ENCODE results near the gene ZP3.
A peak's percentile ranks its signal among the peaks of the same experiment; 100 is the strongest.
"Not testable (repeated sequence)": the region's sequence is repeated elsewhere in the genome, so short reads cannot be mapped to it uniquely, and the experiment has no call there.

ZP3 gene

DNA sequence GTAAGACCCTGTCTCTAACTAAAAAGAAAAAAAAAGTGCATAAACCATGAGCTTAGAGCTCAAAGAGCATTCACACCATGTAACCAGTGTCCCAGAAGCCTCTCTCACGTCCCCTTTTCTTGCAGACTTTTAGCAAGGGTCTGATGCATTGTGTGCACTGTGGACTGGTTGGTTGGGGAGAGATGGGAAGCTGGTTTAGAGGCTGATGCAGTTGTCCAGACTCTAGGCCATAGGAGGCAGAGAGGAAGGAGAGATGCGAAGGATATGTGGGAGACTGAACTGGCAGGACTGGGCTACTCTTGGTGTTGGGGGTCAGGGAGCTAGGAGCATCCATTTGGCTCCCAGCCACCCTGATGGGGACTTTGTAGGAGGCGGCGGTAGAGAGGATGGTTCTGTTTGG, 17.0 kb upstream of the ZP3 start:
- no peak for DNase-seq

DNA sequence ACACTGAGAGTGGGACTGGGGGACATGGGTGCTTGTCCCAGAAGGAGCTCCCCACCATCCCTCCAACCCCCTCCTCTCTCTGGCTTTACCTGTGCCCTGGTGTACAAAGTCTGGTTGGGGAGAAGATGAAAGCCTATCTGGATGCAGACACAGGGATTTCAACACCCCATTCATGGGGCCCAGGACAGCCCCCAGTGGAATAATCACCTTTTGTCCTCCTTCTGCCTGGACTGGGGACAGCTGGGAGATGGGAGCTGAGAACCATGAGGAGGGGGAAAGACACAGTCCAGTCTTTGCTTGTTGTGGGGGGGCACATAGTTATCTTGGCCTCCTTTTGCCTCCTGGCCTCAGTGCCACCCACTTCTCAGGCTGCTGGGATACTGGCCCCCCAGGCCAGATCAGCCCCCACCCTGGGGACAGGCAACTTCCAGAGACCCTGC, 16.6 kb upstream of the ZP3 start:
- DNase-seq, result peak; percentile 39

DNA sequence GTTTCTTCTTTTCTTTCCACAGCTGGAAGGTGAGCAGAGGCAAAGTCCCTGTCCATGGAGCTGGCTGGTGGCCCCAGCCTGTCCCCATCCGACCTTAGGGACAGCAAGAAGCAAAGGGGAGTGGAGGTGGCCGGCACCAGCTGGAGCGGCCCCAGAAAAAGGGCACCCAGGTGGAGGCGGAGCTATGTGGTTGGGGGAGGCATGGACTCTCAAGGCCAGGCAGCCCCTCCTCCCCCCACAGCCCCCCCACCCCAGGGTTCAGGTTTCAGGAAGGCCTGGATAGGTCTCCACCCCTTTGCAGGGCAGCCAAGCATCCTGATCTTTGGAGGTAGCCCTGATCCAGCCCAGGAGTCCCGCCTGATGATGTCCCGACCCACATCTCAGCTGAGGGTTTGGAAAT, 15.2 kb upstream of the ZP3 start, which contains the start of gene SSC4D:
Gene SSC4D, minus strand, starts transcription at position 161 of the 400 bp plus-strand sequence. CDS start 5,258 bp downstream, outside the sequence.
- DNase-seq, result peak; percentile 72

DNA sequence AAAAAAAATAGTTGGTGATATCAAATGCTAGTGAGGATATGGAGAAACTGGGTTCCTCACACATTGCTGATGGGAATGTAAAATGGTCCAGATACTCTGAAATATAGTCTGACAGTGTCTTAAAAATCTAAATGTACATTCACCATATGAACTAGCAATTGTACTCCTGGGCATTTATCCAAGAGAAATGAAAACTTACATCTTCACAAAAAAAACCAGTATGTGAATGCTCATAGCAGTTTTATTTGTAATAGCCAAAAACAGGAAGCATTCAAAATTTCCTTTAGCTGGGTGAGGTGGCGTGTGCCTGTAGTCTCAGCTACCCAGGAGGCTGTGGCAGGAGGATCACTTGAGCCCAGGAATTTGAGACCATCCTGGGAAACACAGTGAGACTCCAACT, 13.1 kb upstream of the ZP3 start:
- DNase-seq, result no peak

- no peak for DNase-seq
These were observed 12.5 kb upstream of the ZP3 start for GRCh38 chr7:76412249-76412648.

- DNase-seq, result not testable (repeated sequence)
These were observed 7.0 kb upstream of the ZP3 start for GRCh38 chr7:76417654-76418310.

GRCh38 chr7:76421097-76421496, 3.7 kb upstream of the ZP3 start:
- not testable (repeated sequence) for DNase-seq

- peak; percentile 59 for DNase-seq
These were observed 911 bp upstream of the ZP3 start for GRCh38 chr7:76423666-76424412.

- DNase-seq, result no peak
These were observed 406 bp downstream of the ZP3 start for GRCh38 chr7:76425156-76425555.

GRCh38 chr7:76425558-76425957, 808 bp downstream of the ZP3 start:
- DNase-seq, result not testable (repeated sequence)

DNA sequence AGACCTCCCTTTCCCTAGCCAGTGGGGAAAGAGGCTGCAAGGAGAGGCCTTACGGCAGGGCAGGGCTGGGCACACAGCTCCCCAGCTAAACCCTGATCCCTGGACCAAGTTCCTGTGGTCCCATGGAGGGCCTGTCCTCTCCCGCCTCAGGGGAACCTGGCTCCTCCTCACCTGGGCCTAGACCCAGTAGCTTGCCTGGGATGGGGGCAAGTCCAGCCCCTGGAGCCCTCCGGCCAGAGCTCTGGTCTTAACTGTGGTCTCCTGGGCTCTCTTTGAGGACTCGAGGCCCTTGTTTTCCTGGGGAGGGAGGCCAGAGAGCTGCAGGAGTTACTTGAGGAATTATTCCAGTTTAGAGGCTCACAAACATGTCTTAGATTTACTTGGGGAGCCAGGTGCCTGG, 1.5 kb downstream of the ZP3 start:
- no peak for DNase-seq

DNA sequence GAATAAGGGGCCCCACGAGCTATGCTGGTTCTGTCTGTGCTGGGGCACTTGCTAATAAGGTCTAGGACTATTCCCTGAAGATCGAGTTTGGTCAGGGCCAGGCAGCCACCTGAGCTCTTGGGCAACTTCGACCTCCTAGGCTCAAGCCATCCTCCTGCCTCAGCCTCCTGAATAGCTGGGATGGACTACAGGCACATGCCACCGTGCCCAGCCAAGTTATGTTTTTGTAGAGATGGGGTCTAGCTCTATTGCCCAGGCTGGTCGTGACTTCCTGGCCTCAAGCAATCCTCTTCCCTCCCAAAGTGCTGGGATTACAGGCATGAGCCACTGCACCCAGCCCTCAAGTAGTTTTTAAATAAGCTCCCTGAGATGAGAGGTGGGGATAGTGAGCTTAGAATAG, 2.9 kb downstream of the ZP3 start:
- DNase-seq, result no peak

GRCh38 chr7:76428149-76428823, 3.5 kb downstream of the ZP3 start:
- DNase-seq, result no peak

- DNase-seq, result peak; percentile 48
These were observed 4.4 kb downstream of the ZP3 start for GRCh38 chr7:76428868-76429805.

GRCh38 chr7:76430211-76430610, 5.5 kb downstream of the ZP3 start:
- DNase-seq, result no peak

DNA sequence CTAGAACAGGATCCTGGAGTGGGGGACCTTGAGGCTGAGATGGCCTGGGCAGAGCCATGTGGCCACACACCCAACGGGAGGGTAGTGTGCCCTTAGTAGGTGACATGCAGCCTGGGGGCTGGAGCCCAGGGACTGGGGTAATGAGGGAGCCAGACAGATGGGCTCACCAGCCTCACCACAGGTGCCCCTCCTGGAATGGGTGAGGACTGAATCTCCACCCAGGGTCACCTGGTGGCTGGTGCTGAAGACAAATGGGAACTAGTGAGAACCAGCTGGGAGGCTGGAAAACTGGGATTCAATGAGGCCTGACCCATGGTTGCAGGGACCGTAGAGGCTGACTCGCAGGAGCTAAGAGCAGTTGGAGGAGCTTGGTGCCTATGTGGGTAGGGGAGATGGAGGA, 6.1 kb downstream of the ZP3 start:
- no peak for DNase-seq

- peak; percentile 79 for DNase-seq
These were observed 13.1 kb downstream of the ZP3 start for GRCh38 chr7:76437873-76438272.

- DNase-seq, result not testable (repeated sequence)
These were observed 14.6 kb downstream of the ZP3 start for GRCh38 chr7:76439120-76439888.

- DNase-seq, result not testable (repeated sequence)
These were observed 15.7 kb downstream of the ZP3 start for GRCh38 chr7:76440404-76440803.

DNA sequence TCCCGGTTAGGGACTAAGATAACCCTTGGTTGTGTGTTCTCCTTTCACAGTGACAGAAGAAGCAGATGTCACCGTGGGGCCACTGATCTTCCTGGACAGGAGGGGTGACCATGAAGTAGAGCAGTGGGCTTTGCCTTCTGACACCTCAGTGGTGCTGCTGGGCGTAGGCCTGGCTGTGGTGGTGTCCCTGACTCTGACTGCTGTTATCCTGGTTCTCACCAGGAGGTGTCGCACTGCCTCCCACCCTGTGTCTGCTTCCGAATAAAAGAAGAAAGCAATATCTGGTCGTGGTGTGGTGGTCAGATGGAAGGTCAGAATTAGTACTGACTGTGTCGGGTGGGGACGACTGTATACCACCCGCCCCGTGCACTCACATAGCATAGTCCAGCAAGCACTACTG, 17.0 kb downstream of the ZP3 start:
- not testable (repeated sequence) for DNase-seq

GRCh38 chr7:76442664-76443446, 18.1 kb downstream of the ZP3 start:
- not testable (repeated sequence) for DNase-seq
